PC-9 (cell line): ENCODE measurements around the gene KLHL17. TPM values are rescaled to one million over a fixed set of nuclear protein-coding genes. Genes with fewer than 3 reads are reported as not detected.

ENCODE experiments used
- BruUV-seq: library from RNA; stranded (reverse); fragments of 400-500 nt; replicated peaks from 2 replicates; lab custom pipeline; 2021; lab: Mats Ljungman, UMichigan
- CTCF ChIA-PET: fragments of 300-600 bp; sonication (Branson Sonifier 250); formaldehyde crosslinking; loops from one replicate; lab custom pipeline; 2022; ENCODE audit warnings: antibody characterized with exemption; lab: Charles Lee
- POLR2A ChIA-PET: fragments of 300-600 bp; sonication (Branson Sonifier 250); formaldehyde crosslinking; loops from one replicate; lab custom pipeline; 2022; ENCODE audit warnings: antibody characterized with exemption; ENCODE audit not compliant: unreplicated experiment; lab: Charles Lee
- DNase-seq, 2 experiments: peaks; one replicate each; pipeline versions ENCODE4 v3.0.0 to v3.0.0-alpha.2; 2015 to 2022; ENCODE audit warnings: mixed read lengths in 1 of 2
- H2AFZ ChIP-seq: fragments of 200-600 bp; sonication (generic); 2 replicates; pipeline ENCODE4 v1.8.1; 2017; ENCODE audit warnings: antibody characterized with exemption
- H3F3A ChIP-seq: fragments of 200-600 bp; sonication (generic); 2 replicates; pipeline ENCODE4 v1.8.1; 2017; ENCODE audit warnings: antibody characterized with exemption, mild to moderate bottlenecking, low read depth; ENCODE audit not compliant: insufficient read depth
- H3K27ac ChIP-seq: fragments of 200-600 bp; sonication (generic); 2 replicates; pipeline ENCODE4 v1.6.1; 2016; ENCODE audit warnings: mixed run types
- H3K27me3 ChIP-seq: fragments of 200-600 bp; sonication (generic); 2 replicates; pipeline ENCODE4 v1.6.1; 2016; ENCODE audit warnings: low read depth, mixed run types; ENCODE audit not compliant: insufficient read depth
- H3K36me3 ChIP-seq: fragments of 200-600 bp; sonication (generic); 2 replicates; pipeline ENCODE4 v1.6.1; 2016; ENCODE audit warnings: low read depth, mixed run types
- H3K4me1 ChIP-seq: fragments of 200-600 bp; sonication (generic); replicated peaks from 2 replicates; pipeline ENCODE4 v1.6.1; 2016; ENCODE audit warnings: mixed run types; ENCODE audit not compliant: insufficient read depth
- H3K4me2 ChIP-seq: fragments of 200-600 bp; sonication (generic); 2 replicates; pipeline ENCODE4 v1.6.1; 2017; ENCODE audit warnings: mixed run types
- H3K4me3 ChIP-seq: fragments of 200-600 bp; sonication (generic); 2 replicates; pipeline ENCODE4 v1.6.1; 2016; ENCODE audit warnings: mixed run types
- H3K79me2 ChIP-seq: fragments of 200-600 bp; sonication (generic); 2 replicates; pipeline ENCODE4 v1.6.1; 2017; ENCODE audit warnings: low read depth, mixed run types
- H3K9me2 ChIP-seq: fragments of 200-600 bp; sonication (generic); 2 replicates; pipeline ENCODE4 v1.8.1; 2017; ENCODE audit warnings: mild to moderate bottlenecking; ENCODE audit not compliant: insufficient read depth
- H3K9me3 ChIP-seq: fragments of 200-600 bp; sonication (generic); 2 replicates; pipeline ENCODE4 v1.8.1; 2016; ENCODE audit warnings: low read depth; ENCODE audit not compliant: insufficient read depth
- H4K20me1 ChIP-seq: fragments of 200-600 bp; sonication (generic); 2 replicates; pipeline ENCODE4 v1.8.1; 2017; ENCODE audit not compliant: insufficient read depth
- CTCF ChIP-seq: fragments of 200-600 bp; sonication (generic); conservative IDR thresholded peaks from 2 replicates; pipeline ENCODE4 v1.6.1; 2017; ENCODE audit warnings: mixed run types, antibody characterized with exemption, mild to moderate bottlenecking, moderate library complexity
- EZH2 ChIP-seq: fragments of 200-600 bp; sonication (generic); IDR thresholded peaks from 2 replicates; pipeline ENCODE4 v1.8.0; 2017; ENCODE audit warnings: antibody characterized with exemption, low read depth
- intact Hi-C: fragments of 100-400 bp; cut with micrococcal nuclease; formaldehyde crosslinking; loops from one replicate; pipeline ENCODE4 v1.10.0; 2022; ENCODE audit not compliant: unreplicated experiment
- total RNA-seq: library from RNA; stranded (reverse); gene quantifications from 2 replicates; pipeline ENCODE4 v1.2.3, GENCODE V29; 2021

Gene KLHL17
- total RNA-seq, 1 experiment from 2014 or later = 22.7 TPM

- ChIA-PET POLR2A (no interaction called here), CTCF (no interaction called here)
- H3F3A ChIP-seq = peaks cover 33% of the 10 kb centered on the region
- H2AFZ ChIP-seq = no peak overlapping the region
- no peak for DNase-seq
- H3K4me2 ChIP-seq = no peak overlapping the region
- H4K20me1 ChIP-seq = no peaks in the 10 kb centered on the region
- no peaks in the 10 kb centered on the region for H3K79me2 ChIP-seq
- peaks cover 7% of the 10 kb centered on the region for H3K4me1 ChIP-seq
- H3K9me3 ChIP-seq = no peaks in the 10 kb centered on the region
- H3K27me3 ChIP-seq = no peaks in the 10 kb centered on the region
- no peak overlapping the region for H3K4me3 ChIP-seq
- H3K36me3 ChIP-seq = no peaks in the 10 kb centered on the region
- intact Hi-C loops = loop anchor here (5.0 to 10.0 kb wide), 2 partner anchors 255 to 312 kb away; partner anchors contain the start of genes B3GALT6 and SDF4
- no peak for TF ChIP-seq EZH2
- TF ChIP-seq CTCF = no peak
- no peak overlapping the region for H3K27ac ChIP-seq
- H3K9me2 ChIP-seq = no peaks in the 10 kb centered on the region
- no TSS peak for BruUV-seq
These were observed 19.8 kb downstream of the KLHL17 start for GRCh38 chr1:980137-980571.

GRCh38 chr1:980602-981395 is 20.4 kb downstream of the KLHL17 start:
- POLR2A ChIA-PET = no interaction called here

More at GRCh38 chr1:980602-981395, 20.4 kb downstream of the KLHL17 start:
- Histone ChIP-seq H3K4me3 (no peak overlapping the region), H2AFZ (no peak overlapping the region), H3K4me1 (peaks cover under 1% of the 10 kb centered on the region; the same call in 1 of the 2 replicates), H3F3A (peaks cover 27% of the 10 kb centered on the region), H4K20me1 (no peaks in the 10 kb centered on the region), H3K9me2 (no peaks in the 10 kb centered on the region), H3K79me2 (no peaks in the 10 kb centered on the region), H3K27me3 (no peaks in the 10 kb centered on the region), H3K4me2 (no peak overlapping the region), H3K27ac (no peak overlapping the region), H3K9me3 (no peaks in the 10 kb centered on the region), H3K36me3 (no peaks in the 10 kb centered on the region)
- CTCF ChIA-PET = interaction anchor here (0.6 kb wide), 1 partner anchor 47 kb away, joined by 3 read pairs; no protein-coding TSS in a partner anchor
- TF ChIP-seq EZH2 (no peak), CTCF (no peak)
- no TSS peak for BruUV-seq
- intact Hi-C loops = loop anchor here (5.0 to 10.0 kb wide), 2 partner anchors 254 to 312 kb away; partner anchors contain the start of genes B3GALT6 and SDF4
- DNase-seq = no peak
